ENCODE data around the gene RPS6KB2. TPM values are rescaled to one million over a fixed set of nuclear protein-coding genes. Genes with fewer than 3 reads are reported as not detected.

The RPS6KB2 gene
- total RNA-seq, 2 experiments from 2014 or later = 54.8 to 57.4 TPM

GRCh38 chr11:67393437-67393836 is 34.9 kb upstream of the RPS6KB2 start:
- ChIA-PET CTCF (interaction anchor here (6.1 kb wide), 1 partner anchor 11 kb away, joined by 36 read pairs; no protein-coding TSS in a partner anchor), POLR2A (interaction anchor here (1.3 to 7.9 kb wide), 6 partner anchors 8 to 44 kb away, joined by 5 to 40 read pairs (median 16); partner anchors contain the start of genes POLD4, PPP1CA, PTPRCAP and RPS6KB2)
- intact Hi-C loops (cut with micrococcal nuclease) = no loop called here
- H3K36me3 Mint-ChIP-seq (ENCODE audit: low read depth) = peaks cover 24% of the 10 kb centered on the region
- no peaks in the 10 kb centered on the region for H3K9me3 Mint-ChIP-seq
- DNase-seq (no peak), ATAC-seq (no peak)
- H3K27ac Mint-ChIP-seq = peak overlapping the region; percentile 35
- H3K27me3 Mint-ChIP-seq = no peaks in the 10 kb centered on the region
- H3K4me3 Mint-ChIP-seq = peak overlapping the region; percentile 92
- peaks cover 46% of the 10 kb centered on the region for H3K4me1 Mint-ChIP-seq (ENCODE audit: low read depth)
- no peak for TF ChIP-seq CTCF (IDR thresholded peaks at IDR 0.05)

DNA sequence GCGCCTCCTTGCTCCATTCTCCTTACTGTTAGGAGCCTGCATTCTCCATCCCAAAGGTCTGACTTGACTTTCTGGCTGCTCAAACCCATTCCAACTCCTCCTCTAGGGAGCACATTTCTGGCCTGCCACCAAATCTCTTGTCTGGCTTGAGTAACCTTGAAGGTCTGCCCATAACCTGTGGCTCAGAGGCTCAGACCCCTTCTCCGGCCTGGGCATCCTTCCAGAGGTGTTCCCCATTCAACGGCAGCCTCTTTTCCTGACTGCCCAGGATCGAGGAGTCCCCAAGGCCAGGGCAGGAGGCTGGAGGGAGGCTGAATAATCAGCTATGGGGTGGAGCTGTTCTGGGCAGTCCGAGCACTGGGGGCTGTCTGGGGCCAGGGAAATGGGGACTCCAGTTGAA is 34.3 kb upstream of the RPS6KB2 start:
- H3K9me3 Mint-ChIP-seq = no peaks in the 10 kb centered on the region
- no peaks in the 10 kb centered on the region for H3K27me3 Mint-ChIP-seq
- ATAC-seq = no peak
- POLR2A ChIA-PET = interaction anchor here (1.3 to 7.9 kb wide), 4 partner anchors 8 to 43 kb away, joined by 5 to 40 read pairs (median 25); partner anchors contain the start of genes POLD4 and PPP1CA
- intact Hi-C loops (cut with micrococcal nuclease) = no loop called here
- peak overlapping the region; percentile 92 for H3K4me3 Mint-ChIP-seq
- no peak for TF ChIP-seq CTCF (IDR thresholded peaks at IDR 0.05)
- no peak for DNase-seq
- H3K27ac Mint-ChIP-seq = no peak overlapping the region
- CTCF ChIA-PET = interaction anchor here (6.1 kb wide), 1 partner anchor 12 kb away, joined by 36 read pairs; no protein-coding TSS in a partner anchor
- H3K36me3 Mint-ChIP-seq (ENCODE audit: low read depth) = peaks cover 27% of the 10 kb centered on the region
- peaks cover 47% of the 10 kb centered on the region for H3K4me1 Mint-ChIP-seq (ENCODE audit: low read depth)

GRCh38 chr11:67395555-67396258 is 32.6 kb upstream of the RPS6KB2 start:
- CTCF ChIA-PET = interaction anchor here (0.8 to 6.1 kb wide), 4 partner anchors 14 to 87 kb away, joined by 3 to 36 read pairs (median 4); partner anchors contain the start of gene AIP
- peaks cover 41% of the 10 kb centered on the region for H3K36me3 Mint-ChIP-seq (ENCODE audit: low read depth)

GRCh38 chr11:67396259-67396581 is 32.1 kb upstream of the RPS6KB2 start:
- no peak for TF ChIP-seq CTCF (IDR thresholded peaks at IDR 0.05)
- Mint-ChIP-seq H3K9me3 (no peaks in the 10 kb centered on the region), H3K4me3 (no peak overlapping the region), H3K36me3 (ENCODE audit: low read depth) (peaks cover 44% of the 10 kb centered on the region), H3K27me3 (no peaks in the 10 kb centered on the region), H3K4me1 (ENCODE audit: low read depth) (peaks cover 47% of the 10 kb centered on the region), H3K27ac (peak overlapping the region; percentile 76)
- DNase-seq = no peak
- ChIA-PET CTCF (interaction anchor here (0.7 to 6.1 kb wide), 5 partner anchors 9 to 87 kb away, joined by 3 to 36 read pairs (median 4); partner anchors contain the start of gene AIP), POLR2A (interaction anchor here (1.0 to 7.9 kb wide), 5 partner anchors 12 to 45 kb away, joined by 3 to 28 read pairs (median 5); partner anchors contain the start of gene PTPRCAP)
- intact Hi-C loops (cut with micrococcal nuclease) = no loop called here
- ATAC-seq = no peak

More at GRCh38 chr11:67395555-67396258, 32.6 kb upstream of the RPS6KB2 start:
- DNase-seq (no peak), ATAC-seq (no peak)
- no peaks in the 10 kb centered on the region for H3K9me3 Mint-ChIP-seq
- no peak for TF ChIP-seq CTCF (IDR thresholded peaks at IDR 0.05)
- intact Hi-C loops (cut with micrococcal nuclease) = no loop called here
- H3K27ac Mint-ChIP-seq = no peak overlapping the region
- H3K4me1 Mint-ChIP-seq (ENCODE audit: low read depth) = peaks cover 50% of the 10 kb centered on the region
- H3K4me3 Mint-ChIP-seq = no peak overlapping the region
- POLR2A ChIA-PET = interaction anchor here (0.5 to 7.9 kb wide), 9 partner anchors 13 to 125 kb away, joined by 3 to 28 read pairs (median 4); partner anchors contain the start of gene PTPRCAP
- H3K27me3 Mint-ChIP-seq = no peaks in the 10 kb centered on the region

Data from activated CD8-positive, alpha-beta T cell treated with anti-CD3 and anti-CD28 coated beads for 36 hours (primary cell).